Fibroblast of lung (primary cell): ENCODE data around the gene PDE4D. TPM values are rescaled to one million over a fixed set of nuclear protein-coding genes. Genes with fewer than 3 reads are reported as not detected.

Source experiments
- DNase-seq, 2 donors: peaks; one replicate each; pipeline versions ENCODE4 v3.0.0 to v3.0.0-alpha.2; 2010; ENCODE audit warnings: low read depth in 2 of 2
- H2AFZ ChIP-seq: 2 replicates; pipeline ENCODE4 v1.5.1; 2012; ENCODE audit warnings: low read length, control low read depth, inconsistent platforms
- H3K27ac ChIP-seq: 2 replicates; pipeline ENCODE4 v1.5.1; 2011; ENCODE audit warnings: low read length, control low read depth; ENCODE audit not compliant: insufficient read depth
- H3K27me3 ChIP-seq: 2 replicates; pipeline ENCODE4 v1.5.1; 2011; ENCODE audit warnings: mild to moderate bottlenecking, low read length; ENCODE audit not compliant: control insufficient read depth, insufficient read depth
- H3K36me3 ChIP-seq: 2 replicates; pipeline ENCODE4 v1.5.1; 2011; ENCODE audit warnings: low read length; ENCODE audit not compliant: control insufficient read depth, insufficient read depth
- H3K4me1 ChIP-seq: 2 replicates; pipeline ENCODE4 v1.5.1; 2011; ENCODE audit warnings: low read length; ENCODE audit not compliant: control insufficient read depth, insufficient read depth; ENCODE audit errors: extremely low read depth
- H3K4me2 ChIP-seq: 2 replicates; pipeline ENCODE4 v1.5.1; 2011; ENCODE audit warnings: low read length, control low read depth; ENCODE audit not compliant: insufficient read depth; ENCODE audit errors: extremely low read depth
- H3K4me3 ChIP-seq, 4 experiments: fragments of 200-600 bp in 1 of 4; sonication (generic) in 1 of 4; replicated peaks in 1 of 4; 2 replicates each; pipeline ENCODE4 v1.5.1; 2011 to 2016; ENCODE audit warnings: low read length in 4 of 4, low read depth in 3 of 4, mild to moderate bottlenecking in 3 of 4, control low read depth in 2 of 4, inconsistent platforms in 1 of 4, mixed read lengths in 1 of 4; ENCODE audit not compliant: insufficient read depth in 1 of 4; ENCODE audit errors: control extremely low read depth in 1 of 4
- H3K79me2 ChIP-seq: 2 replicates; pipeline ENCODE4 v1.5.1; 2012; ENCODE audit warnings: mild to moderate bottlenecking, low read length, inconsistent platforms; ENCODE audit not compliant: control insufficient read depth, insufficient read depth
- H3K9ac ChIP-seq: 2 replicates; pipeline ENCODE4 v1.5.1; 2011; ENCODE audit warnings: mild to moderate bottlenecking, low read length, control low read depth; ENCODE audit not compliant: insufficient read depth
- H3K9me3 ChIP-seq: 2 replicates; pipeline ENCODE4 v1.5.1; 2012; ENCODE audit warnings: low read depth, low read length; ENCODE audit not compliant: control insufficient read depth, insufficient read depth
- H4K20me1 ChIP-seq: 2 replicates; pipeline ENCODE4 v1.5.1; 2011; ENCODE audit warnings: low read length; ENCODE audit not compliant: control insufficient read depth, insufficient read depth; ENCODE audit errors: extremely low read depth
- EZH2 ChIP-seq: IDR thresholded peaks from 2 replicates; pipeline ENCODE4 v1.5.1; 2012; ENCODE audit warnings: low read length, control low read depth, mild to moderate bottlenecking; ENCODE audit errors: missing control alignments
- polyA plus RNA-seq, 2 donors: library from polyadenylated mRNA; depleted of rRNA in 1 of 2; stranded (reverse) in 1 of 2; unstranded in 1 of 2; fragments of >200 nt; gene quantifications; 2 replicates each; pipeline ENCODE4 v1.2.1, GENCODE V29; 2011 to 2012; ENCODE audit warnings: missing spikeins in 1 of 2
- total RNA-seq: library from RNA; depleted of rRNA; stranded (reverse); fragments of >200 nt; gene quantifications from 2 replicates; pipeline ENCODE4 v1.2.1, GENCODE V29; 2014
- TF ChIP-seq, protein P1 (sequence below), 2 donors: IDR thresholded peaks in 1 of 2; conservative IDR thresholded peaks in 1 of 2; 1 replicate in 1 of 2; 2 replicates in 1 of 2; pipeline ENCODE4 v1.5.1; 2011 to 2012; ENCODE audit warnings: low read length in 2 of 2, control low read depth in 1 of 2, inconsistent platforms in 1 of 2, low read depth in 1 of 2, mild to moderate bottlenecking in 1 of 2

The PDE4D gene
- total and polyA plus RNA-seq, 2 donors (not counting 1 experiment from before 2014, with no cell fraction given): 2.1 to 8.3 TPM

DNA sequence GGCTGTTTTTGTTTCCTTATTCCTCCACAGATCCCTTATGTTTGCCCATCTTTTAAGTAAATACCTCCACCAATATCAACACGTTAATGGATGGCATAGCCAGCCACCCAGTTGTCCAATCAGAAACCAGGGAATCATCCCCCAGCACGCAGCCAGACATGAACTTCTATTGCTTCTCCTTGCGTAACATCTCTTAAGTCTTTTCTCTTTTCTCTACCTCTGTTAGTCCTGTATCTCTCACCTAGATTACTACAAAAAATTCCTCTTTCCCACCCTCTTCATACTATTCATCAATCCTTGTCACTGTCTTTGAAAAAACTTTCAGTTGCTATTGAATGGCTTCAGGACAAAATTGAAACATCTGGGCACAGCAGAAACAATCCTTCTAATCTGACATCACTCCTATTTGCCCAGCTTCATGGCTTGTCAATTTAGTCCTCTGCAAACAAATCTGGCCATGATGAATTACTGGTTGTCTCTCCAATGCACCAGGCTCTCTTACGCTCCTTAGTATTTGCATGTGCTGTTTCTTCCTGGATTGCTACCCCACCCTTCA is 961.4 kb downstream of the PDE4D start:
- H3K4me1 ChIP-seq: no peaks in the 10 kb centered on the region
- no peak overlapping the region for H3K4me2 ChIP-seq
- no peaks in the 10 kb centered on the region for H3K9me3 ChIP-seq
- H3K79me2 ChIP-seq: no peaks in the 10 kb centered on the region
- H3K4me3 ChIP-seq: no peak overlapping the region
- no peaks in the 10 kb centered on the region for H3K36me3 ChIP-seq
- no peak overlapping the region for H3K27ac ChIP-seq
- H3K27me3 ChIP-seq: no peaks in the 10 kb centered on the region
- no peak overlapping the region for H3K9ac ChIP-seq
- TF ChIP-seq, protein P1, sequence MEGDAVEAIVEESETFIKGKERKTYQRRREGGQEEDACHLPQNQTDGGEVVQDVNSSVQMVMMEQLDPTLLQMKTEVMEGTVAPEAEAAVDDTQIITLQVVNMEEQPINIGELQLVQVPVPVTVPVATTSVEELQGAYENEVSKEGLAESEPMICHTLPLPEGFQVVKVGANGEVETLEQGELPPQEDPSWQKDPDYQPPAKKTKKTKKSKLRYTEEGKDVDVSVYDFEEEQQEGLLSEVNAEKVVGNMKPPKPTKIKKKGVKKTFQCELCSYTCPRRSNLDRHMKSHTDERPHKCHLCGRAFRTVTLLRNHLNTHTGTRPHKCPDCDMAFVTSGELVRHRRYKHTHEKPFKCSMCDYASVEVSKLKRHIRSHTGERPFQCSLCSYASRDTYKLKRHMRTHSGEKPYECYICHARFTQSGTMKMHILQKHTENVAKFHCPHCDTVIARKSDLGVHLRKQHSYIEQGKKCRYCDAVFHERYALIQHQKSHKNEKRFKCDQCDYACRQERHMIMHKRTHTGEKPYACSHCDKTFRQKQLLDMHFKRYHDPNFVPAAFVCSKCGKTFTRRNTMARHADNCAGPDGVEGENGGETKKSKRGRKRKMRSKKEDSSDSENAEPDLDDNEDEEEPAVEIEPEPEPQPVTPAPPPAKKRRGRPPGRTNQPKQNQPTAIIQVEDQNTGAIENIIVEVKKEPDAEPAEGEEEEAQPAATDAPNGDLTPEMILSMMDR (conservative IDR thresholded peaks at IDR 0.05 in 1 of 2, IDR thresholded peaks at IDR 0.05 in 1 of 2; ENCODE audit: low read depth in 1 of 2, low read length in 2 of 2): no peak
- TF ChIP-seq EZH2: no peak
- H4K20me1 ChIP-seq: no peaks in the 10 kb centered on the region
- no peak overlapping the region for H2AFZ ChIP-seq
- DNase-seq: no peak

DNA sequence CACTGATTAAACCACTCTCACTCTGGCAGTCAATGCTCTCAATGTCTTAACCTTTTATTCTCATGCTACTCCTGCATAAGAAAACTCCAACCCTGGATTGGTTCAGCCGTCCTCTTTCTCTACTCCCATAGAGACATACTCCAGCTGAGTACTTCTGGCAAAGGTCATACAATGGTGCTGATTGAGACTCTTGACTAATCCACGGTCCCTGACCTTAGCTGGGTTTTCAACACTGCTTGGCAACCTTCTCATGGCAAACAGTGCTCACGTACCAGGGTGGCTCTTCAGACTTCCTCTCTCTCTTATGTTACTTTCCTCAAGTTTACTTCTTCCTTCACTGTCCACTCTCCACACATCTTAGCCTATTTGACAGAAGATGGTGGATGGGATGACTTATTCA is 963.0 kb downstream of the PDE4D start:
- Histone ChIP-seq H3K4me3 (no peak overlapping the region), H3K27ac (no peak overlapping the region), H3K79me2 (no peaks in the 10 kb centered on the region), H4K20me1 (no peaks in the 10 kb centered on the region), H3K9ac (no peak overlapping the region), H3K4me1 (no peaks in the 10 kb centered on the region), H3K36me3 (no peaks in the 10 kb centered on the region), H3K9me3 (no peaks in the 10 kb centered on the region), H3K27me3 (no peaks in the 10 kb centered on the region), H2AFZ (no peak overlapping the region), H3K4me2 (no peak overlapping the region)
- no peak for TF ChIP-seq EZH2
- TF ChIP-seq, protein P1 (conservative IDR thresholded peaks at IDR 0.05 in 1 of 2, IDR thresholded peaks at IDR 0.05 in 1 of 2; ENCODE audit: low read depth in 1 of 2, low read length in 2 of 2): no peak
- no peak for DNase-seq

- Histone ChIP-seq H3K27ac (no peak overlapping the region), H3K9me3 (no peaks in the 10 kb centered on the region), H3K9ac (no peak overlapping the region), H3K36me3 (no peaks in the 10 kb centered on the region), H2AFZ (no peak overlapping the region), H3K79me2 (no peaks in the 10 kb centered on the region), H3K27me3 (no peaks in the 10 kb centered on the region), H3K4me1 (no peaks in the 10 kb centered on the region), H3K4me3 (no peak overlapping the region), H3K4me2 (no peak overlapping the region), H4K20me1 (no peaks in the 10 kb centered on the region)
- TF ChIP-seq EZH2: no peak
- peak in 1 of 2 donors; percentile 53 for DNase-seq
These were observed 963.8 kb downstream of the PDE4D start for GRCh38 chr5:58929726-58930125.
